Embryonic facial prominence (tissue), 1 donor: Measurements from ENCODE around the gene DAPK1.
"Not testable (repeated sequence)": the region's sequence is repeated elsewhere in the genome, so short reads cannot be mapped to it uniquely, and the experiment has no call there.

Source experiments
- DNase-seq: peaks from one replicate; pipeline ENCODE4 v3.0.0-alpha.2; 2016; ENCODE audit errors: extremely low spot score

DAPK1 gene

GRCh38 chr9:87498046-87498810 is 561 bp downstream of the DAPK1 start:
- DNase-seq = no peak

- DNase-seq = no peak
Observed at GRCh38 chr9:87498811-87499360, 1.2 kb downstream of the DAPK1 start.

- DNase-seq = no peak
Observed at GRCh38 chr9:87499424-87500017, 1.9 kb downstream of the DAPK1 start.

DNA sequence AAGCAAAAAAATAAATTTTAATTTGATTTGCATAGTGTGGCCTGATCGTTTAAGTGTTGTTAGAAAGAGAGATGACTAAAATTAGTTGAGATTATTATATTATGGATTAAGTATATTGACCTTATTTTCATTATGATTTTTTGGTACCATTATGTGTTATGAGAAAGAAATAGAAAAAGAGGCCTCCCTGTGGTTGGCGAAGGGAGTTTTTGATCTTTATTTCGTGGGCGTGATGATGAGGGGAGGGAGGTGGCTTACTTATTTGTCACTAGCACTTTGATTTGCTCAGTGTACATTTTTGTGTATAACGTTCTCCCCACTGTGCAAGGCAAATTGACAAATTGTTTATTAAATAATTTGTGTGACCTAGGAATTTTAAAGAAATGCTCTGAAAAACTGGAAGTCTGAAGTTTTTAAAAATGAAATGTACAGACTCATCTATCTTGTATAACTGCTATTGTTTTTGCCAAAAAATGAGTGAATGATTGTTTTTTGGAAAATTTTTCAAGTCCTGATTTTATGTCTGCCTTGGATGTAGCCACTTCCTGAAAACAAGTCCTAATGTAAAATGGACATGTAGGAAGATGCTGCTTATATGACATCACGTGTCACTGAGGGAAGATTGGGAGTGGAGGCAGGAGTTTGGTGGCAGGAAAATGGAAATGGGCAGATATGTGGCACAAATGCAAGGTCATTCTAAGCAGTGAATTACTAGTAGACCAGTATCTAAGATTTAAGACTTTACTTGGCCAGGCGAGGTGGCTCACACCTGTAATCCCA is 3.0 kb downstream of the DAPK1 start:
- DNase-seq = no peak

DNA sequence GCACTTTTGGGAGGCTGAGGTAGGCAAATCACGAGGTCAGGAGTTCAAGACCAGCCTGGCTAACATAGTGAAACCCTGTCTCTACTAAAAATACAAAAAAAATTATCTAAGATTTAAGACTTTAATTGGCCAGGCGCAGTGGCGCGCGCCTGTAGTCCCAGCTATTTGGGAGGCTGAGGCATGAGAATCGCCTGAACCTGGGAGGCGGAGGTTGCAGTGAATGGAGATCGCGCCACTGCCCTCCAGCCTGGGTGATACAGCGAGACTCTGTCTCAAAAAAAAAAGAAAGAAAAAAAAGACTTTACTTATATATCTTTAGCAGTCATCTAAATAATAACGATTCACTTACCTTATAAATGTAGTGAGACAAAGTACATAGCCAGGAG is 3.6 kb downstream of the DAPK1 start:
- DNase-seq = not testable (repeated sequence)

DNA sequence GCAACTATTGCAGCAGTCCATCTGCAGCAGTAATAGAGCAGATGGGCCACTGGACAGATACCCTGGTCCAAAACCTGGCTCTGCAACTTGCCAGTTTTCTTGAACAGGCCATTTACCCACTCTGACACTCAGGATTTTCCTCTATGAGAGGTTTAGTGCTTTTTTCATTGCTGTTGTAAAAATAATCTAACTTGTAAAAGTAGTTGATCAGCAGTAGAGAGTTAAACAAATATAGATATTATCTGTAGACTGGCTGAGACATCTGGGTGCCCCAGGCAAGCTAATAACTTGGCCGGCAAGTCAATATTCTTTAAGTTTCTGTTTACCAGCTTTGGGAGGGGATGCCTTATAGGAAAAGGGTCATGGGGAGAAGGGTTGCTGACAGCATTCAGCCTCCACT is 4.1 kb downstream of the DAPK1 start:
- no peak for DNase-seq

DNA sequence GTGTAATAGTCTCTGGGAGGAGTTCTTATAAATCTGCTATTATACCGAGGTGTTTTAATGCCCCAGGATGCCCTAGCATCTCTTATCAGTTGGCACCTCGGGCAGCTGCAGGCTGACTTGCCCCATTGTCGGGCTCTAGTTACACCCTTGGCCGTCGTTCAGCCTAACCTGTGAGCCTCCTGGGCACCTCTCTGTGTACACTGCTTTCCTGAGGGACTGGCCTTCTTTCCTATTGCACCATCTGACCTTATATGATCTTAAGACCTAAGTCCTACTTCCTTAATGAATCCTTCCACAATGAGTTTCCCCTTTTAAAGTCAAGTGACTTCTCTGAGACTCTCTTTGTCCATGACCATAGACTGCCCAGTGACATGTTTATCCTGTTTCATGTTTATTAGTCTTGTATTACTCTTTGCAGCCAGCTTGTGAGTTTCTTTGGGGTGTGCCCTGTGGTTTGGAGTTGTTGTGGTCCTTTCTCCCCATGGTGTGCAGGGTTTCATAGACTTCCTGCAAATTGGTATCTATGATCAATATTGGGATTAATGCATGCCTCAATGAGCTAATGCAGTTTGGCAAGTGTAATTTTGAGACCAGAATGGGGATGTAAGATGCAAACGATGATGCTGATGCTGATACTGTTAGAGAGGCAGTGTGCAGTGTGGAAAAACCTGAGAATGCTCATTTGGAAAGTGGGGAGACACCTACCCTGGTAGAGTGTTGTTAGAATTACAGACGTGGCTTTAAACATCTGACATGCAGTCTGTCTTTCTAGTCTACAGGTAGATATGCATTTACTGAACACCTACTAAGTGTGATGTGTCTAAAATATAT is 4.9 kb downstream of the DAPK1 start:
- DNase-seq = no peak

- DNase-seq = no peak
Observed at GRCh38 chr9:87503430-87503829, 5.8 kb downstream of the DAPK1 start.

DNA sequence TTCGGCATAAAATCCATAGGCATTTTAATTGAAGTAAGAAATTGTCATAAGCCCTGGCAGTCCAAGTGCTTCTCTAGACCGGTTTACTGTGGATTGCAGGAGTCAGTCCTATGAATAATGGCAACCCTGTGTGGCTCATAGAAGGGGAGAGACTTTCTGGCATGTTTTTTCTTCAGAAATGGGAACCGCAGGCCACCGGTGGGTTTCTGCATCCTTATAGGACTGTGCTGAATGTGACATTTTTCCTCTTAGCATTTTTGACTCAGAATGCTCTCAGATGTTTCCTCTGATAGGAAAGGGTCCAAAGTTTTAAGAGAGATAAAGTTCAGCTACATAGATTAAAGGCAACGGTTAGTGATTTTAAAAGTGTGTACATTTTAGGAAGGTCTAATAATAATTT is 6.3 kb downstream of the DAPK1 start:
- DNase-seq = no peak

- no peak for DNase-seq
Observed at GRCh38 chr9:87504938-87505337, 7.3 kb downstream of the DAPK1 start.

- no peak for DNase-seq
Observed at GRCh38 chr9:87505869-87506678, 8.4 kb downstream of the DAPK1 start.

- DNase-seq = no peak
Observed at GRCh38 chr9:87507576-87507975, 9.9 kb downstream of the DAPK1 start.

GRCh38 chr9:87510252-87510683 is 12.6 kb downstream of the DAPK1 start:
- no peak for DNase-seq

DNA sequence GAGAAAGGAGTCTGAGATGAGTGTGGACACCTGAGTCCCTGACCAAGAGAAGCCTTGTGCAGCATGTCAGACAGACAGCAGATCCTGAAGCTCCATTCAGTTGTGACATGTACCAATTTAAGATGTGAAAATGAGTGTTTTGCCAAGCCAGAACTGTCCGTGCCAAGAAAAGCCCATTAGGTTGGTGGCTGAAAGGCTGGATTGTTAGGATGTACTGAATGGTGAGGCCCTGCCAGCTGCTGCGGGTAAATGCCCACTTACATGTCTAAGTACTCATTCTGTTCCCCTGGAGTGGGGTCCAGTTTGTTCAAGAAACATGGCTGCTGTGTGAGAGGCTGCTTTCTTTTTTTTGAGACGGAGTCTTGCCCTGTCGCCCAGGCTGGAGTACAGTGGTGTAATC is 14.6 kb downstream of the DAPK1 start:
- no peak for DNase-seq

DNA sequence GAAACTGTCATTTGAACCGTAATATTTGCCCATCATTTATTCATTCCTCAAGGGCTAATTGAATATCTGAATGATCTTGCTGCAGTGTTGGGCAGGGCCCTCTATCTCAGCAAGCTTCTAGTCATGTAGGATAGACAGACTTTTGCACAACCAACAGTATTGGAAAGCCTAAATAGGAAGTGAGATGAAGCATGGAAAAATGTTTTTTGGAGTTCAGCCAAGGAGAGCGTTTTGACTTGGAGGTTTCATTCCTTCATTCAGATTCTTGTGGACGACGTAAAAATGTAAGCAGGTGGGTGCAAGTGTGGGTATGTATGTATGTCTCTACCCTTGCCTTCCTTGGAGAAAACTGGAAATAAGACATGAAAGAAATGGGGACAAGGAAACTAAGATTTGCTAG is 15.5 kb downstream of the DAPK1 start:
- no peak for DNase-seq

DNA sequence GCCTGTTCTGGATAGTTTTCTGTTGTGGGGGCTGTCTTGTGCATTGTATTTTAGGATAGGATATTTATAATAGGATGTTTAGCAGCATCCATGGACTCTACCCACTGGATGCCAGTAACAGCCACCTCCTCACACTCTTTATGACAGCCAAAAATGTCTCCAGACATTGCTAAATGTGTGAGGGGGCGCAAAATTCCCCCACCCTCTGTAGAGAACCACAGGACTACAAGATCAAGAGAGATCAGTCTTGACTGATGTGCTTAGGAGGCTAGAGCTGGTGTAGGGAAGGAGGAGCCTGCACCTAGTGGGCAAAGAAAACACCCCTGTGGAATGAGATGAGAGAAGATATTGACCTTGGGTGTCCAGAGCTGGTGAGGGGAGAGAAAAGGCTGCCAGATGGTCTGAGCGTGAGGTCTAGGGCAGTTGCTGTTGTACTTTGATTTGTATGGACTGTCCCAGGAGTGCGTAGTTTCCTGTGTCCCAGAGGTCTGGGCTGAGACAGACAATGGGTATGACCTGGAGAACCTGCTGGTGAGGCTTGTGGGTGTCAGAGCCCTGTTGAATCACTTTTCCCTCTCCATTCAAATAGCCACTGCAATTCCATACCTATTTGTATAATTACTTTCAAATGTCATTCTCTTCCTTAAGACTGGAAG is 16.3 kb downstream of the DAPK1 start:
- no peak for DNase-seq

DNA sequence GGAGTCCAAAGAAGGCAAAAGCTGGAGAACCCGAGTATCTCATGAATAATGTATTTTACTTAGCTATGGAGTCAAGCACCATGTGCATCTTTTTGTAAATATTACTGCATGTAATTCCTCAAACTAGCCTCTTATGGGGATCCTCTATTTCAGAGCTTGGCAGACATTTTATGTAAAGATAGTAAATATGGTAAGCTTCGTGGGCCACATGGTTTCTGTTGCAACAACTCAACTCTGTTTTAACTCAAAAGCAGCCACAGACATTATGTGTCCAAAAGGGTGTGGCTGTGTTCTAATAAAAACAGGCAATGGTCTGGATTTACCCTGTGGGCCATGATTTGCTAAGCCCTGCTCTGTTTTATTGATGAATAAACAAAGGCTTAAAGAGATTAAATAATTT is 17.3 kb downstream of the DAPK1 start:
- DNase-seq = no peak

- no peak for DNase-seq
Observed at GRCh38 chr9:87515588-87516221, 18.0 kb downstream of the DAPK1 start.

GRCh38 chr9:87516222-87516925 is 18.7 kb downstream of the DAPK1 start:
- DNase-seq = no peak
